IMR-90 (cell line): ENCODE results near the gene NFASC. TPM values are rescaled to one million over a fixed set of nuclear protein-coding genes. Genes with fewer than 3 reads are reported as not detected.

Experiments used
- ATAC-seq: fragments of 200-7000 bp; cut with Tn5 transposase; 2 replicates; pipeline ENCODE4 v1.9.1; 2020; ENCODE audit warnings: low read depth, mild to moderate bottlenecking, moderate library complexity
- BruUV-seq: library from RNA; stranded (reverse); fragments of 400-500 nt; replicated peaks from 2 replicates; lab custom pipeline; 2021; lab: Mats Ljungman, UMichigan
- CTCF ChIA-PET: fragments of 300-600 bp; formaldehyde crosslinking; extraction: SDS; loops from one replicate; lab custom pipeline; 2021; ENCODE audit warnings: antibody characterized with exemption; lab: Yijun Ruan, JAX
- POLR2A ChIA-PET: fragments of 300-600 bp; sonication (Branson Sonifier 250); formaldehyde crosslinking; loops from one replicate; lab custom pipeline; 2022; ENCODE audit warnings: antibody characterized with exemption; ENCODE audit not compliant: unreplicated experiment; lab: Charles Lee
- DNase-seq: peaks from one replicate; pipeline ENCODE4 v3.0.0; 2013
- H2AFZ ChIP-seq: replicated peaks from 2 replicates; pipeline ENCODE3; 2013; ENCODE audit warnings: low read length, mild to moderate bottlenecking; ENCODE audit not compliant: poor library complexity
- H2AK5ac ChIP-seq: 2 replicates; pipeline ENCODE4 v1.6.1; 2013; ENCODE audit warnings: low read depth, low read length, inconsistent platforms
- H2AK9ac ChIP-seq: replicated peaks from 2 replicates; pipeline ENCODE3; 2013; ENCODE audit warnings: mild to moderate bottlenecking, low read depth, low read length, moderate library complexity; ENCODE audit not compliant: poor library complexity
- H2BK120ac ChIP-seq: 2 replicates; pipeline ENCODE4 v1.6.1; 2013; ENCODE audit warnings: low read depth, low read length, inconsistent platforms
- H2BK15ac ChIP-seq: 3 replicates; pipeline ENCODE4 v1.6.1; 2013; ENCODE audit warnings: low read depth, low read length, inconsistent platforms
- H2BK20ac ChIP-seq: 2 replicates; pipeline ENCODE4 v1.6.1; 2013; ENCODE audit warnings: low read depth, mild to moderate bottlenecking, inconsistent platforms, low read length, moderate library complexity
- H2BK5ac ChIP-seq: 2 replicates; pipeline ENCODE4 v1.6.1; 2013; ENCODE audit warnings: mild to moderate bottlenecking, low read depth, low read length, inconsistent platforms; ENCODE audit not compliant: poor library complexity, severe bottlenecking
- H3K14ac ChIP-seq: replicated peaks from 2 replicates; pipeline ENCODE4 v1.6.1; 2013; ENCODE audit warnings: low read depth, low read length, inconsistent platforms
- H3K18ac ChIP-seq: 2 replicates; pipeline ENCODE4 v1.6.1; 2013; ENCODE audit warnings: low read depth, low read length, control low read depth
- H3K23ac ChIP-seq: 2 replicates; pipeline ENCODE4 v1.6.1; 2013; ENCODE audit warnings: low read depth, low read length, inconsistent platforms
- H3K27ac ChIP-seq: 2 replicates; pipeline ENCODE4 v1.5.1; 2013; ENCODE audit warnings: mild to moderate bottlenecking, control low read depth, low read length; ENCODE audit not compliant: insufficient read depth
- H3K27me3 ChIP-seq: 2 replicates; pipeline ENCODE4 v1.6.1; 2013; ENCODE audit warnings: low read length; ENCODE audit not compliant: control insufficient read depth, insufficient read depth
- H3K36me3 ChIP-seq: 2 replicates; pipeline ENCODE4 v1.6.1; 2013; ENCODE audit warnings: low read length, mixed read lengths; ENCODE audit not compliant: control insufficient read depth, insufficient read depth
- H3K4ac ChIP-seq: 2 replicates; pipeline ENCODE4 v1.6.1; 2013; ENCODE audit warnings: low read depth, low read length, inconsistent platforms
- H3K4me1 ChIP-seq: 2 replicates; pipeline ENCODE4 v1.6.1; 2013; ENCODE audit warnings: low read length, mixed read lengths; ENCODE audit not compliant: control insufficient read depth, insufficient read depth
- H3K4me2 ChIP-seq: 2 replicates; pipeline ENCODE4 v1.6.1; 2013; ENCODE audit warnings: low read depth, mild to moderate bottlenecking, control low read depth, low read length, moderate library complexity
- H3K4me3 ChIP-seq: 2 replicates; pipeline ENCODE4 v1.5.1; 2013; ENCODE audit warnings: low read depth, mild to moderate bottlenecking, control low read depth, low read length, moderate library complexity; ENCODE audit not compliant: insufficient read depth
- H3K56ac ChIP-seq: 2 replicates; pipeline ENCODE4 v1.6.1; 2013; ENCODE audit warnings: low read length, inconsistent platforms; ENCODE audit not compliant: insufficient read depth; ENCODE audit errors: extremely low read depth
- H3K79me1 ChIP-seq, 2 experiments: 2 replicates each; pipeline ENCODE4 v1.6.1; 2013; ENCODE audit warnings: low read length in 2 of 2, inconsistent platforms in 1 of 2, low read depth in 1 of 2
- H3K9ac ChIP-seq: 2 replicates; pipeline ENCODE4 v1.6.1; 2013; ENCODE audit warnings: low read depth, low read length, control low read depth
- H3K9me1 ChIP-seq: 2 replicates; pipeline ENCODE4 v1.6.1; 2013; ENCODE audit warnings: low read length, inconsistent platforms; ENCODE audit not compliant: insufficient read depth
- H3K9me3 ChIP-seq: 2 replicates; pipeline ENCODE4 v1.6.1; 2013; ENCODE audit warnings: low read length; ENCODE audit not compliant: control insufficient read depth, insufficient read depth
- H4K20me1 ChIP-seq: 2 replicates; pipeline ENCODE4 v1.6.1; 2013; ENCODE audit warnings: low read length, inconsistent platforms; ENCODE audit not compliant: insufficient read depth
- H4K5ac ChIP-seq: 2 replicates; pipeline ENCODE4 v1.6.1; 2013; ENCODE audit warnings: mild to moderate bottlenecking, low read depth, low read length, control low read depth
- H4K8ac ChIP-seq, 2 experiments: 2 replicates each; pipeline ENCODE4 v1.6.1; 2013; ENCODE audit warnings: low read depth in 2 of 2, low read length in 2 of 2, control low read depth in 1 of 2, inconsistent platforms in 1 of 2
- H4K91ac ChIP-seq: 2 replicates; pipeline ENCODE4 v1.6.1; 2013; ENCODE audit warnings: low read depth, low read length, inconsistent platforms; ENCODE audit not compliant: insufficient read depth
- BHLHE40 ChIP-seq: fragments of 150-350 bp; IDR thresholded peaks from 2 replicates; pipeline ENCODE4 v1.6.1; 2016; ENCODE audit warnings: mild to moderate bottlenecking, low read depth, low read length
- MAFK ChIP-seq: IDR thresholded peaks from 2 replicates; pipeline ENCODE4 v1.6.1; 2012; ENCODE audit warnings: low read depth, low read length, improper control_type of control experiment
- MAZ ChIP-seq: IDR thresholded peaks from 2 replicates; pipeline ENCODE4 v1.6.1; 2012; ENCODE audit warnings: low read depth, mild to moderate bottlenecking, low read length, improper control_type of control experiment, moderate library complexity, borderline replicate concordance
- NFE2L2 ChIP-seq: fragments of 150-350 bp; IDR thresholded peaks from 2 replicates; pipeline ENCODE4 v1.6.1; 2016; ENCODE audit warnings: low read depth, mild to moderate bottlenecking, low read length
- RAD21 ChIP-seq: IDR thresholded peaks from 2 replicates; pipeline ENCODE4 v1.6.1; 2012; ENCODE audit warnings: low read length, improper control_type of control experiment
- SMC3 ChIP-seq: fragments of 150-350 bp; IDR thresholded peaks from 2 replicates; pipeline ENCODE4 v1.6.1; 2016; ENCODE audit warnings: low read depth, mild to moderate bottlenecking, antibody characterized with exemption, low read length, moderate library complexity
- WGBS, 2 experiments: methylation state at CpG; one replicate each; pipeline versions ENCODE4 v1.1.5 to v1.1.7; 2013; ENCODE audit warnings: missing lambda C conversion rate in 2 of 2; ENCODE audit not compliant: insufficient read length in 1 of 2; ENCODE audit errors: extremely low coverage in 2 of 2; 5-methylcytosine and 5-hydroxymethylcytosine counted together
- dilution Hi-C: fragments of 300-500 bp; cut with HindIII; formaldehyde crosslinking; loops from one replicate; pipeline ENCODE4 v1.14.3; 2018; ENCODE audit warnings: low sequenced_read_pairs; ENCODE audit not compliant: unreplicated experiment
- in situ Hi-C: fragments of 300-500 bp; cut with MboI; formaldehyde crosslinking; loops from 3 replicates; pipeline ENCODE4 v1.14.3; 2019; ENCODE audit warnings: low sequenced_read_pairs, inconsistent platforms, mixed read lengths
- intact Hi-C: fragments of 100-400 bp; cut with micrococcal nuclease; formaldehyde crosslinking; loops from 2 replicates; pipeline ENCODE4 v1.10.0; 2022
- polyA plus RNA-seq, 3 experiments: library from polyadenylated mRNA; depleted of rRNA; stranded (reverse); fragments of >200 nt; gene quantifications; 2 replicates each; pipeline ENCODE4 v1.2.3, GENCODE V29; 2012; ENCODE audit warnings: low replicate concordance in 1 of 3
- total RNA-seq: library from RNA; depleted of rRNA; stranded (reverse); fragments of >200 nt; gene quantifications from 2 replicates; pipeline ENCODE4 v1.2.3, GENCODE V29; 2012
- TF ChIP-seq, protein P1 (sequence below): fragments of 150-350 bp; IDR thresholded peaks from 2 replicates; pipeline ENCODE4 v1.6.1; 2017; ENCODE audit warnings: mild to moderate bottlenecking, antibody characterized with exemption, low read length, low read depth

The NFASC gene
- total and polyA plus RNA-seq, 2 of the 4 experiments (the other 2 are of a cell fraction), result 0.18 to 0.79 TPM

DNA sequence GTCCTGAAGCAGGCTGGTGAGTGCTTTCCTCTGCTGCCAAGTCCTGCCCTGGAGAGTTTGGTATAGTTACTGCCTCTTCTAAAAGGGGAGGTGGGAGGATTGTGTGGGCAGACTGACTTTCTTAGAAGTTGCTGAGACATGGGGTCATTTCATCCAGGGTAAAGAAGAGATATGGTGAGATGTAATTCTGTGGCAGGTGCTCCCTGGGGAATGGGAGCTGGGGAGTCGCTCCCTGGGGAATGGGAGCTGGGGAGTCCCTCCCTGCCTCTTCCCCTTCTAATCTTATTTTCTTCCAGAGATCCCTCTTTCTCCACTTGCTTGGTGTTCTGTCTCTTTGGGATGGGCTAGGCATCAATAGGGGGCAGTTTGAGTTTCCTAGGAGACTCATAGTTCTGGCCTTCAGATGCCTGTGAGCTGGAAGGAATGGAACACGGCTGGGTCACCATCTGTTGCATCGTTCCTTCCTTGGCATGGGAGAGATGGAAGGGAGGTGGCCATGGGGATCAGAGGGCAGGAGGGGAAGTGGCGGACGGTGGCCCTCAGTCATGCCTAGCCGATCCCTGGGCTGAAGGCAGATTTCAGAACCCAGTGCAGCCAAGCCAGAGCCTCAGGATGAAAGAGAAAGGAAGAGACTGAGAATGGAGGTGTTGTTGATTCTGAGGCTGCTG is 59.0 kb downstream of the NFASC start:
- Histone ChIP-seq H3K4ac (no peak overlapping the region), H2BK5ac (no peak overlapping the region), H3K9ac (no peak overlapping the region), H3K4me3 (no peak overlapping the region), H4K8ac (no peak overlapping the region), H3K18ac (no peak overlapping the region), H2AFZ (no peak overlapping the region), H2BK120ac (no peak overlapping the region), H2AK5ac (no peak overlapping the region), H3K27me3 (peaks cover 9% of the 10 kb centered on the region; the same call in 1 of the 2 replicates), H3K23ac (no peak overlapping the region), H3K4me2 (no peak overlapping the region), H3K27ac (no peak overlapping the region), H2AK9ac (no peak overlapping the region), H3K14ac (no peak overlapping the region), H2BK15ac (no peak overlapping the region), H3K36me3 (no peaks in the 10 kb centered on the region), H3K56ac (no peak overlapping the region), H3K9me3 (no peaks in the 10 kb centered on the region), H4K91ac (no peak overlapping the region), H3K9me1 (no peaks in the 10 kb centered on the region), H2BK20ac (no peak overlapping the region), H4K20me1 (no peaks in the 10 kb centered on the region), H3K79me1 (no peaks in the 10 kb centered on the region), H3K4me1 (no peaks in the 10 kb centered on the region), H4K5ac (no peak overlapping the region)
- CTCF ChIA-PET, result no interaction called here
- intact Hi-C loops (no loop called here), dilution Hi-C loops (no loop called here), in situ Hi-C loops (no loop called here)
- DNase-seq (no peak), ATAC-seq (no peak)
- TF ChIP-seq SMC3 (no peak), MAZ (no peak), BHLHE40 (no peak), NFE2L2 (no peak), MAFK (no peak), RAD21 (no peak)
- TF ChIP-seq, protein P1, sequence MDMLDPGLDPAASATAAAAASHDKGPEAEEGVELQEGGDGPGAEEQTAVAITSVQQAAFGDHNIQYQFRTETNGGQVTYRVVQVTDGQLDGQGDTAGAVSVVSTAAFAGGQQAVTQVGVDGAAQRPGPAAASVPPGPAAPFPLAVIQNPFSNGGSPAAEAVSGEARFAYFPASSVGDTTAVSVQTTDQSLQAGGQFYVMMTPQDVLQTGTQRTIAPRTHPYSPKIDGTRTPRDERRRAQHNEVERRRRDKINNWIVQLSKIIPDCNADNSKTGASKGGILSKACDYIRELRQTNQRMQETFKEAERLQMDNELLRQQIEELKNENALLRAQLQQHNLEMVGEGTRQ, result no peak
- BruUV-seq, result no TSS peak
- WGBS, 2 experiments, result 49% methylated on average over 5 of the region's 6 CpGs; no CpG with 5 or more reads in 1 of the 2 experiments
- POLR2A ChIA-PET, result no interaction called here
